Measurements from ENCODE around the gene BMP8A. TPM values are rescaled to one million over a fixed set of nuclear protein-coding genes. Genes with fewer than 3 reads are reported as not detected.
"Not testable (repeated sequence)": the region's sequence is repeated elsewhere in the genome, so short reads cannot be mapped to it uniquely, and the experiment has no call there.

The BMP8A gene
- polyA plus RNA-seq, 1 donor: 0.94 TPM

DNA sequence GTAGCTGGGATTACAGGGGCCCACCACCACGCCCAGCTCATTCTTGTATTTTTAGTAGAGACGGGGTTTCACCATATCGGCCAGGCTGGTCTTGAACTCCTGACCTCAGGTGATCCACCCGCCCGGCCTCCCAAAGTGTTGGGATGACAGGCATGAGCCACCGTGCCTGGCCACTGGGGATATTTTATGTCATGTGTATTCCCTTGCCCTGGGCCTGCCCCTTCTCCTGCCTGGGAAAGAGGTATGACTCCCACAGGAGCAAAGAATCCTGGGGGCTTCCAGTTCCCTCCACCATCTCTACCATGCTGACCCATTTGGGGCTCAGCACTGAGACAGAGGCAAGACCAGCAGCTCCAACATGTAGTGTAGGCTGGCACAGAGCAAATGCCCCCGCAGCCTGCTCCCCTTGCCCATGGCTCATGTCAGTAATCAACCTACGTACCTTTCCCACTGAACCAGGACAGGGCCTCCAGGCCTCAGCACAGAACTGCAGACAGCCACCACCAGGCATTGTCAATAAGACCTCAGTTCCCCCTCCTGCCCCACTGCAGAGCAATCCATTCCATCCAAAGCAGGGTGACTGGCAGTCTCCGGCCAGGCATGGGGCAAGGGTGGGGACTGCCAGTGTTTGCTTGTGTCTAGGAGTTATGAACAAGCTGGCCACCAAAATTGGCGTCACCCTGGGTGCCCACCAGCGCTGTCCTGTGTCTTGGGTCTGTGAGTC is 35.2 kb downstream of the BMP8A start:
- DNase-seq (ENCODE audit: low read depth): no peak

DNA sequence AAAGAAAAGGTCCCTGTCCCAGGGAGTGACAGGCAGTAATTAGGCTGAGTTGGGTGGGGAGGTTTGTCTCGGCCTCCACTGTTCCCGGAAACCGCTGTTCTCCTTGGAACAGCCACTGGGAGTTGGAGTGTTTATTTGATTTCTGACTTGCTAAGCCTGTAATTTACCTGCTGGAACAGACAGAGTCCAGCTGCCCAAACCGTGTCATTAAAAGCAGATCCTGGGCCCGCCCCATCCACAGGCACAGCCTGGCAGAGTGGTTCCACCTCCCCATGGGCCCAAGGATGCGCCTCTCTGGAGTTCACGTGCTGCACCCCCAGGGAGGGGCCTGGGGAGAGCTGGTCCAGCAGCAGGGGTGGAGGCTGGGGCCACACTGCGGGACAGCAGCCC is 35.7 kb downstream of the BMP8A start:
- DNase-seq (ENCODE audit: low read depth): not testable (repeated sequence)

DNA sequence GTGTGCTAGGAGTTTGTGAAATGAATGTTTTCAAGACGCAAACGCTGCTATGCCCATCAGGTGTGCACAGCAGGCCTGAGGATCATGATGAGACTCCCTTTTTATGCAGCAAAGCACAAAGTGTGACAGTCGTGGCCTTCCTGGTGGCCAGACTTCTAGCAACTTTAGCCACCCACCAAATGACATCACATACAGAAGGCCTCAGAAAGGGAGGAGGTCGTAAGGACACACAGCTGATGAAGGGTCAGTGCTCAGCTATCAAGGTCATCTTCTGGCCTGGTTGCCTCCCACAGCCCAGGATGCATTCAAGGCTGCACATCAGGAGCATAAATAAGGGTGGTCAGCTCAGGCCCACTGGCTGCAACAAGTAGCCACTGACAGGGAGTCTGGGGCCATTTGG is 36.6 kb downstream of the BMP8A start:
- DNase-seq (ENCODE audit: low read depth): no peak

DNA sequence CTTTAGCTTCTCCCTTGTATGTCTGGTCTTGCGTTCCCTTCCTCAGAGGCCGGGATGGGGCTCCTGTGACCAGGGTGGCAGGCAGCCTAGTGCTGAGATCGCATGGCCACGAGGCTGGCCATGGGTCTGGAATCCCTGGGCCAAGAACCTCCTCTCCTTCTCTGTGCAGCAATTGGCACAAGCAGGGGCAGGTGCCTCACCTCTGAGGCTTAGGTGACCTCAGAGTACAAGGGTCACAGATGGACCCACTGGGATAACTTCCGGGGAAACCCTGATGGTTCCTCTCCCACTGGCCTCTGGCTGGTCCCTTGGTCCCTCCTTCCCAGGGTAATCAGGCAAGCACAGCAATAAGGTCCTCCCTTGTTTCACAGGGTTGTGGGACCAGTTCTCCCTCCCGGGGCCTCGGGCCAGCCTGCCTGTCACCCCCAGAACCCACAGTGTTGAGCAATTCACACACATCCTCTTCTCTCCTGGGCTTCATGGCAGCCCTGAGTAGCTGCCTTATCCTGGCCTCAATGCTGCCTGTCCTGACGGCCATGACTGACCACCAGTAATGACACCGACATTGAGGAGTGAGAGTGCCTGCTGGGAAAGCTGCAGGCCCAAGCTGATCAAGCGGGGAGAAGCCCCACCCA is 38.6 kb downstream of the BMP8A start:
- no peak for DNase-seq (ENCODE audit: low read depth)

DNA sequence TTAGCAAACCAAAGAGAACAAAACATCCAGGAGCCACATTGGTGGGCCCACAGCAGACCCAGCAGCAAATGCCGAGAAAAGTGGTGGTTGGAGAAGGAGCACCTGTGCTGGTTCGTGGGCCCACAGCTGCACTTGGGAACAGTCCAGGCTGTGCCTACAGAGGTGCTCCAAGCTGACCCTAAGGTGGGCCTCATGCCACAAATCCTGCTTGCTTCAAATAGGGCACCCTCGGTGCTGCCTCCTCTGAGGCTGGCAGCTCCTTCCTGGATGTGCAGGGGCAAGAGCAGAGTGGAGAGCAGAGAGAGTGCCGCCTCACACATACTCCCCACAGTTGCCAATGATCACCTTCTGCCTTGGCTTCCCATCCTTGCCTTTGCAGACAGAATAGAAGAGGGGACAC is 40.1 kb downstream of the BMP8A start:
- no peak for DNase-seq (ENCODE audit: low read depth)

DNA sequence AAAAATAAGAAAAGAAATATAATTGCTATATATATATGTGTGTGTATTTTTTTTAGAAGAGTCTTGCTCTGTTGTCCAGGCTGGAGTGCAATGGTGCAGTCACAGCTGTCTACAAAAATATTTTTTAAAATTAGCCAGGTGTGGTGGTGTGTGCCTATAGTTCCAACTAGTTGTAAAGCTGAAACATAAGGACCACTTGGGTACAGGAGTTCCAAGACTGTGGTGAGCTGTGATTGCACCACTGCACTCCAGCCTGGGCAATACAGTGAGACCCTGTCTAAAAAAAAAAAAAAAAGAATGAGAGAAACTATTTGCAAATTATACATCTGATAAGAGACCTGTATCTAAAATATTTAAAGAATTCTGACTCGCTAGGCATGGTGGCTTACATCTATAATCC is 42.0 kb downstream of the BMP8A start:
- no peak for DNase-seq (ENCODE audit: low read depth)

DNA sequence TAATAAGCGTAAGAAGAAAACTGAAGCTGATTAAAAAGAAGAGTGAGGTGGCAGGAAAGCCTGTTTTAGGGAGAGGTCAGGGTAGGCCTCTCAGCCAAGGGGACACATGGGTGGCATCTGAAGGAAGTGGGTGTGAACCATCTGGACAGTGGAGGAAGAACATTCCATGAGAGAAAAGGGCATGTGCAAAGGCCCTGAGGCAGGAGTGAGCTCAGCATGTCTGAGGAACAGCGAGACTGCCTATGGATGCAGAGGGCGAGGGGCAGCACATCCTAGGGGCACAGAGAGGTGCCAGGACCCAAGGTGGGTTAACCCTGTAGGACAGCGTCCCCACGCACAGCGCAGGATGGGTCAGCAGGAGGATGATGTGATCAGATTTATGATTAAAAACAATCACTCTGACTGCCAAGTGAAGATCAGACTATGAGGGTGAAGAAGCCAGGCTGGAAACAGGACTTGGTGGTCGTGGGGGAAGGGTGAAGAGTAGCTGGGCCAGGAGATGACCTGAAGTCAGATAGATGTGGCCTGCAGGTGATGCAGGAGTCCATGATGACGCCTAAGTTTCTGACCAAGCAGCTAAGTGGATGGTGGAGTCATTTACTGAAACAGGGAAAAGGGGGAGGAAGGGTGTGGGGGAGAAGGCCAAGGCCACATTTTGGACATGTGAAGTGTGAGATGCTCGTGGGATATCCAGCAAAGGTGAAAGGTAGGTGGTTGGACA is 47.3 kb downstream of the BMP8A start:
- no peak for DNase-seq (ENCODE audit: low read depth)

DNA sequence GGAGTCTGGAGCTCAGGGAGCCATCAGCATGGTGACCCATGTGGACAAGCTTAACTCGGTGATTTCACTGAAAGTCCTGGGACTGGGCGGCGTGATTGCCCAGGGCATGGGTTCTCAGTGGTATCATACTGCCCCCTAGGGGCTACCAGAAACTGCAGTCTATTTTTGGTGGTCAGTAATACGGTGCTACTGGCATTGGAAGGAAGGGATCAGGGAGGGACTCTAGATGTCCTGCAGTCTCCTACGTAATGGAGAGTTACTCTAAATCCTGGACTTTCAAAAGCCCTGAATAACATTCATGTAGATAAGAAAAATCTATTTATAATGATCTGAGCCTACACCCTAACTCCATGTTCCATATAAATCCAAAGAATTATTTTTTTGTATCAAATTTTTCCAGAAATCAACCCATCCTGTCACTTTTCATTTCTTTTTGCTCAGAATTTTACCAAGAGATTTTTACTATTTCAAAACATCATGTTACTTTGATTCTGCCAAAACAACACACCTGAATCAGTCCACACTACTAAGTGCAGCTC is 47.9 kb downstream of the BMP8A start:
- DNase-seq (ENCODE audit: low read depth): peak; percentile 24

DNA sequence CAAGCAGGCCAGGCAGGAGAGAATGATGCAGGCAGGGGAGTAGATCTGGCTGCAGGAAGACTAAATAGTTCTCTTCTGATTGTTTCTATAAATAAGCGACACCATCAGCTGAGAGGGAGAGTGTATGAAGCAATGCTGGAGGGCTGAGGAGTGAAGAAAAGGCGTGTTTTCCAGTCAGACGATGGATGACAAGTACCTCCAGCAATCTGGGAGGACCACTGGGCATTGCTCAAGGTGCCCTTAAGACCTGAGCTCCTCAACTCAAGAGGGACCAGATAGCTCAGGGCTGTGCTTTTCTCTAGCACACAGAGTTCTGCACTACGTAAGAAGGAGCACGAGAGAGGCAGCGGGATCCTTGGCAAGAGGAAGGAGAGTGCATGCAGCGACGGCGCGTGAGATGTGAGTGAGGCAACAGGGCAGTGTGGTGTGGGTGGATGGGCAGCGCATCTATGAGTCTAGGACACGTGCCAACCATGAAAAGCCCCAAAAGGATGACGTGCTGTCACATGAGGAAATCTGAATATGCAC is 49.1 kb downstream of the BMP8A start:
- no peak for DNase-seq (ENCODE audit: low read depth)

DNA sequence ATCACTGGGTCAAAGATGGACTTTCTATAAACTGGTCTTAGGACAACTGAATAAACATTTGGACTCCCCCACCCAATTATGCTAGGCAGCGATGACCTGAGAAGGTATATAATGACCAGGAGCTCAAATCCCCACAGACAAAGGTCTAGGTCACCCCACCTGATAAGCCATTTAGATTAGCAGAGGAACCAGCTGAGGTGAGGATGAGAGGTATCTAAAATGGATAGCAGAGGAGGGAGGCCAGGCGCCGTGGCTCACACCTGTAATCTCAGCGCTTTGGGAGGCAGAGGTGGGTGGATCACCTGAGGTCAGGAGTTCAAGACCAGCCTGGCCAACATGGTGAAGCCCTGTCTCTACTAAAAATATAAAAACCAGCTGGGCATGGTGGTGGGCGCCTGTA is 51.5 kb downstream of the BMP8A start:
- DNase-seq (ENCODE audit: low read depth): no peak

DNA sequence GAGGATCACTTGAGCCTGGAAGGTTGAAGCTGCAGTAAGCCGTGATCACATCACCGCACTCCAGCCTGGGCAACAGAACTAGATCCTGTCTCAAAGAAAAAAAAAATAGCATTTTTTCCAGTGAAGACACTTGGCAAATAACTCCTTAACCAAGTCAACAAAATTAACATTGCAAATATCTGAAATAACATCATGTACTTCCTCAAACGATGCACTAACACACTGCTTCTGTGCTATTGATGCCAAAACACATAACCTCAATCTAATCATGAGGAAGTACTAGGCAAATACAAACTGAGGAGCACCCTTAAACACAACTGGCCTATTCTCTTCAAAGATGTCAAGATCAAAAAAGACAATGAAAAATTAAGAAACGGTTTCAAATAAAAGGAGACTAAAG is 52.9 kb downstream of the BMP8A start:
- DNase-seq (ENCODE audit: low read depth): no peak

DNA sequence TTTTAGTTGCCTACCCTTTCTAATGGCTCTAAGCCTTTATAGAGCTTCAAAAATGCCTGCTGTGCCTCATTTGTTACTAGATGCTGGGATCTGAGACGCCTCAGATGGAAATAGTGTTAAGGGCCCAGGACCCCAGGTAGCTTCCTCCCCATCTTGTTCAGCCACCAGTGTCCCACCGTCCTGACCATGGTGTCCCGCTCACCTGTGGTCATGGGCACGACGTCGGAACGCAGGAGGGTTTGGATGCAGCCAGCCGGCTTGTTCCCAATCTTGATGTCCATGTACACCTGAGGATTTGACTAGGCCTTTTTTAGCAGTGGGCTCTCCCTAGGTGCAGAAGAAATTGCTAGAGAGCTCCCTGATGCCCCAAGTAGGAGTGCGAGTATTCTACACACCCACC is 54.1 kb downstream of the BMP8A start:
- DNase-seq (ENCODE audit: low read depth): no peak

DNA sequence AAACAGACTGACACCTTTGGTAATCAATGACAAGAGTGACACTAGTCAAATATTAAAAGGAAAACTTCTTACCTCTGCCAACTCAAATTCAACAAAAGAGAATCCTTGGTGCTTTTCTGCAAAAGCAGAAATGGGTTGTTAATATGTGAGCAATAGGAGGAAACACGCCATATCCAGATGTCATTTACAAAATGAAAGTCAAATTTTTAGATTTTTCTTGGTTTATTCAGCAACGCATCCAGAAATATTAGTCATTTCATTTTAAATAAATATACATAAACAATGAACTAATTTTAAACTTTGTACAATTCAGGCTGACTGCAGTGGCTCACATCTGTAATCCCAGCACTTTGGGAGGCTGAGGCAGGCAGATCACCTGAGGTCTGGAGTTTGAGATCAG is 62.8 kb downstream of the BMP8A start:
- no peak for DNase-seq (ENCODE audit: low read depth)

DNA sequence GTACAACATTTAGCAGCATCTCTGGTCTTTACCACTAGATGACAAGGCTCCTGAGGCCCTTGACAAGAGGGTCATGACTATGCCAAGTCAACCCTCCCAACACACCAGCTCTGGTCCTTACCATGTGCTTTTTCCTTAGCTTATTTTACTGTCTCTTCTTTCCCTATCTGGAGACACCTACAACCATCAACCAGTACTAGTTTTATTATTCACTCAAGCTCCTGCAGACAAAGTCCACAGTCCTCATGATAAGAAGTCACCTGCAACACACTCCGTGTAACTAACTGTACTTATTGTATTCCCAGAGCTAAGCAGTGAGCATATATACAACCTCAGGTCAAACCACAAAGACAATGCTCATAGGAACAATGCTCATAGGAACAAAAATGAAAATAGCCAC is 69.8 kb downstream of the BMP8A start:
- DNase-seq (ENCODE audit: low read depth): no peak

DNA sequence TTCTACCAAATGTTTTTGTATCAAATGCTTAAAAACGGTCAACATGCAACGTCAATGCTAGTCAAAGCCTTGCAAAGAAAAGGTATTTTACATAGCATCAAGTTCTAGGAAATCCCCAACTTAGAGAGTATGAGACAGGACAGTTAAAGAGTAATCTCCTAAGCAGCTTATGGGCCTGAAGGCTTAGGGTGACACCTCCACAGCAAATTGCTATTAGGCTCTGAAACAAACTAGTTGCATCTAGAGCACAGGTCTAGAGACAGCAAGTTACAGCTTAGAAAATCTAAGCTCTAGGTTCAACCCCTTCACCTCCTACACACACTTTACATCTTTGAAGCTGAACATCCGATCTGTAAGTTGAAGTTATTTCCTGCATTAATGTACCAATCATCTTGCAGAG is 71.5 kb downstream of the BMP8A start:
- DNase-seq (ENCODE audit: low read depth): no peak

DNA sequence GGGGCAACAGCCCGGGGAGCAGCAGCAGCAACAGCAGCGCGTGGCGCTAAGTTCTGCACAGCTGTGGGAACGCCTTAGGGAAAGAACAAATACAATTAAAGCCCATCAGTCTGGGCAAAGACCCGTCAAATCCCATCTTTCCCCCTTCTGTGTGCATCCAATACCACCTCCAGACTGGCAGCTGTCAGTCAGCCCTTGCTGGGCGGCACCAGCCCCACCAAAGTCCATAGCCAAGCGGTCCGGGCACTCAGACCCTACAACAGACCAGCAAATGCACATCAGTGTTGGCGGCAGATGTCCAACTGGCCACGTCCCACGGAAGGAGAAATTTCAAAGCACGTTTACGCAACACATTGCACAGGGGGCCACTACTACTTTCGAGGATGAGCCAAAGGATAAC is 72.2 kb downstream of the BMP8A start:
- DNase-seq (ENCODE audit: low read depth): no peak

DNA sequence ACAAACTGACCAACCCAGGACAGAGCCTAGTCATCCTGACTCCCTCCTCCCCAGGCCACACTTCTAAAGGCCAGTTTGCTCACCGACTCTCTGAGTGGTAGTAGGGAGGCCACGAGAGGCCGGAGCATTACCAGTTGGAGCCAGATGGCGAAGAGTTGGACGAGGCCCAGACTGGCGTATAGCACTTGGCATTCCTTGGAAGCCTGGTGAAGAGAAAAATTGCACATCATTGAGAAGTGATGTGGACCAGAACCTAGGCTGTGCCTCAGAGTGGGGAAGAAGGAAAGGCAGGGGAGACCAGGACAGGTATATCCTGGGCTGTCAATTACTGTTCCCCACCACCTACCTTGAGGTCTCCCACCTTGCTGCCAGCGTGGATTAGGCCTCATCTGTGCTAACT is 72.9 kb downstream of the BMP8A start:
- DNase-seq (ENCODE audit: low read depth): no peak

DNA sequence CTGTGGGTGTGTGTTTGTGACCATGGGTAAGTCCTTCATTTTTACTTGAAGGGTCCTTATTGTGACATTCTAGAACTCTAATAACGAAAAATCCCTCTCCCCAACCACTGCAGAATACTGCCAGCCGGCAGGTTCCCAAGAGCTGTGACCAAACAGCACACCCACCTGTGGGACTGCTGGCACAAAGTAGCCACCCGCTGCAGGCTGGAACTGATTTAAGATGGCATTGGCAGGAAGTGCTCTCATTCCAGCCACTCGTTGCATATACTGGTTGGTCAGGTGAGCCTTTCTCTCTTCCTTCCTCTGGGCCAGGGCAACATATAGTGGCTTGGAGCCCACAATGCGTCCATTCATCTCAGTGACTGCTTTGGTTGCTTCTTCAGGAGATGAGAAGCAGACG is 73.5 kb downstream of the BMP8A start:
- no peak for DNase-seq (ENCODE audit: low read depth)

DNA sequence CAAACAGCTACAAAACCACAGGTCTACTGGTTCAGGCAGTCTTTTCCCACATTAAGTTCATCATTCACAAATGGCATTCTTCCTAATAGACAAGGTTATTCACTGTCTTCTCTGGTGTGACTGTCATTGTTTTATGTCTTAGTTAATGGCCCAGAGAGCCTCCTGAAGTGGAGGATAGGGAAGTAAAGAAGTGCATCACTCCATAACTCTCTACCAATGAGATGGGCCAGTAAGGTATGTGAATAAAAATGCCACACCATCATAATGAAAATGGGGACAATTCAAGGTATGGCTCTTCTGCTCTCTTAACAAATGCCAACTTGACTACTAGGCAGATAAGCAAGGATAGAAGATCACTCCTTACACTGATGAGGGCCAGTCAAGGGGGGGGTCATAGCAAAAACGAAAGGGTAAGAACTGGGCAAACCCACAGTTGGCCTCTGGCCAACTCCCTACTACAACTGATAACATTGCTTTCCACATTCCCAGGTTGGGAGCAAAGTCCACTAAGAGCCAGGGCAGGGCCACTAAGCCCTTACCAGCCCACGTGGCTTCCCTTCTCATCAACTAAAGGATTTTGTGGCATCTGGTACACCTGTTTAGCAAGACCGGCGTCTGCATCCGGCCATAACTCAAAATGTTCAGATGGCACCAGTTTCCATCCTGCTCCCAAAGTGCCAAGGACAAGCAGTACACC is 75.2 kb downstream of the BMP8A start:
- no peak for DNase-seq (ENCODE audit: low read depth)

DNA sequence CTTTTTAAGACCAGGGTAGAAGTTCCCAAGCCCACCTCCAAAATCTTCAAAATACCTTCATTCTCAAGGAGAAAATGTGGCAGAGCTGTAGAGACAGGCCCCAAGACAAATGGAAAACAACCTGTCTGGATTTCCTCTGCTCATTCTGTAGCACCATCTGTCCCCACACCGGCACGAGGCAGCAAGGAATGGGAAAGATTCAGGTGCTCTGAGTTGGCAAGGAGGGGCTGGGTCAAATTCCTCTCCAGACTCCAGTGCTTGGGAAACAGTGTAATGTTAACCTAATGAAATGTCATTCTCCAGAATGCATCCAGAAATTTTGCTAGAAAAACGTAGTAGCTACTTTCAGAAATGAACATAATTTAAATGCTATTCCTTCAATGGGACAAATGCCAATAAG is 75.9 kb downstream of the BMP8A start:
- no peak for DNase-seq (ENCODE audit: low read depth)

DNA sequence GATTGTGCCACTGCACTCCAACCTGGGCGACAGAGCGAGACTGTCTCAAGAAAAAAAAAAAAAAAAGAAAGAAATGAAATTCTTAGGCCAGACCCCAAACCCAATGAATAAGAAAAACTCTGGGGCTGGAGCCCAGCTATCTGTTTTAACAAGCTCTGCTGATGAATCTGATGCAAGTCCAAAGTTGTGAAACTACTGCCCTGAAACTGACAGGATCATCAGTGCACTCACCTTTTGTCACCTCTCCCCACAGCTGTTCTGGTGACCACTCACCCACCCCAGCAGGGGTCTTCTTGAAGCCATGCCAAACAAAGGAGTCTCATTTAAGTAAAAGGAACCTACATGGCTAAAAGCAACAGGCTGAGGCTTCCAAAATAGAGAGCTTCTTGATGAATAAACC is 76.8 kb downstream of the BMP8A start:
- DNase-seq (ENCODE audit: low read depth): no peak

DNA sequence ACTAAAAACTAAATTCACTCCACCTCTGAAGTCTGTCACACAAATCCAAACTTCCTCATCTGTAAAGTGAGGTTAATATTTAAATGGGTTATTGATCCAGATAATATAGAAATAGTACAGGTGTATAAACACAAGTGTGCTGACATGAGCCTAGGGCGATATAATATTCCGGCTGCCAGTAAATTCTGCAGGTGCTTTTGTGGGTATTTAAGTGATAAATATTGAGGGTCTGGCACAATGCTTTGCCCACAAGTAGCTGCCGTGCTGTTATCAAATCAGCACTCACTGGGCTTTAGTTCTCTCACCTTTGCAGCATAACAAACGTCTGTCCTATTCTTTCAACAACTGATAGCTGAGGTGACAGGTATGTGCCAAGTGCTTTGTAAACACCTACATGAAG is 77.6 kb downstream of the BMP8A start:
- DNase-seq (ENCODE audit: low read depth): no peak
